Esophagus (tissue), 2 donors: ENCODE data around the gene TIGD1. TPM values are rescaled to one million over a fixed set of nuclear protein-coding genes. Genes with fewer than 3 reads are reported as not detected.

ENCODE experiments used
- H3K27ac ChIP-seq, 2 donors: one replicate each; pipeline ENCODE4 v1.5.1; 2013; ENCODE audit warnings: low read depth in 2 of 2, mild to moderate bottlenecking in 2 of 2, inconsistent platforms in 1 of 2, low read length in 1 of 2, moderate library complexity in 1 of 2
- H3K27me3 ChIP-seq, 2 donors: one replicate each; pipeline ENCODE4 v1.6.1; 2013; ENCODE audit warnings: low read length in 2 of 2, control low read depth in 1 of 2, mild to moderate bottlenecking in 1 of 2; ENCODE audit not compliant: insufficient read depth in 2 of 2, control insufficient read depth in 1 of 2
- H3K36me3 ChIP-seq, 2 donors: one replicate each; pipeline ENCODE4 v1.6.1; 2013; ENCODE audit warnings: low read length in 1 of 2; ENCODE audit not compliant: control insufficient read depth in 2 of 2, insufficient read depth in 2 of 2
- H3K4me1 ChIP-seq, 2 donors: one replicate each; pipeline ENCODE4 v1.6.1; 2013; ENCODE audit warnings: low read length in 1 of 2; ENCODE audit not compliant: control insufficient read depth in 2 of 2, insufficient read depth in 2 of 2
- H3K4me3 ChIP-seq, 2 donors: one replicate each; pipeline ENCODE4 v1.5.1; 2013; ENCODE audit warnings: low read length in 2 of 2, mild to moderate bottlenecking in 2 of 2, low read depth in 1 of 2, moderate library complexity in 1 of 2
- H3K9me3 ChIP-seq, 2 donors: one replicate each; pipeline ENCODE4 v1.6.1; 2013; ENCODE audit warnings: mild to moderate bottlenecking in 2 of 2, low read depth in 1 of 2, low read length in 1 of 2, moderate library complexity in 1 of 2; ENCODE audit not compliant: control insufficient read depth in 2 of 2, insufficient read depth in 1 of 2
- WGBS, 2 donors: extraction: QIAGEN DNeasy Blood & Tissue Kit; methylation state at CpG; one replicate each; pipeline ENCODE4 v1.1.7; 2013; 5-methylcytosine and 5-hydroxymethylcytosine counted together
- polyA plus RNA-seq, 2 donors: library from polyadenylated mRNA; stranded (reverse); fragments of 200-250 nt; gene quantifications; one replicate each; pipeline ENCODE4 v1.2.3, GENCODE V29; 2013
- donor health status: healthy with polysubstance abuse.
- donor health status: Bipolar disorder and iron deficiency.

TIGD1 gene
- polyA plus RNA-seq, 2 donors = 1.8 to 4.4 TPM

DNA sequence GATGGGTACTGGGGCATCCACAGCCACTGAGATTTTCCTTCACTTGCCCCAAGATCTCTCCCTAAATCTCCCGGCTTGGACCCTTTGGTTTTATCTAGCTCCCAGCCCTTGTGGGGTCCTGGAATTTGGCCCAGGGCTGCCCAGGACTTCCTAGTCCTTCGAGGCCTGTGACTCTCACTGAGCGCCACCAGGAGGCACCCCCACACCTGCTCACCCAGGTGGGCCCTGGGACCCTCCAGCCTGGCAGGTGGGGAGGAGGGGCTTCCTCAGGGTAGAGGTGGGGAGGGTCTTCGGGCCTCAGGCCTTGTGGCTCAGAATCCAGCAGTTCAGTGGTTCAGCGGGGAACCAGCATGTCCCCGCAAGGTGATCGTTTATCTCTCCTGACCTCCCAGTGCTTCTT is 42.1 kb downstream of the TIGD1 start:
- Histone ChIP-seq H3K36me3 (no peaks in the 10 kb centered on the region), H3K27ac (no peak overlapping the region), H3K9me3 (no peaks in the 10 kb centered on the region), H3K4me1 (peaks cover 0 to 2% of the 10 kb centered on the region in 2 donors), H3K27me3 (peaks cover 6 to 10% of the 10 kb centered on the region in 2 donors), H3K4me3 (no peak overlapping the region)
- 83 to 84% methylated on average over 7 of the region's 7 CpGs for WGBS, 2 donors

DNA sequence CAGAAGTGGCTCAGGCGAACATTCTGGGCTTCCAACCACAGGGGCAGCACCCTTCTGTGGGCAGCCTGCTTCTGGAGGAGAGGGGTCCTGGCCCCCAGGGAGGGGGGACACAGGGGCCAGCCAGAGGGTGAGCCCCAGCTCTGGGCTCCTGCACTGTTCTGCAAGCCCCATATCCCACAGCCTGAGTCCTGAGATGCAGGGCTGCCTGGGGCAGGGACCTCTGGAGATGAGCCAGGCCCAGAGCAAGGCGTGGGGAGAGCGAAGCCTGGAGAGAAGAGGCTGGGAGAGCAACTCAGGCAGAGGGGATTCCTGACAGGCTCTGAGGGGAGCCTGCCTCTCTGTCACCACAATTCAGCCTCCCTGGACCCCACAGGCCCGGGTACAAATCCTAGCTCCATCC is 43.6 kb downstream of the TIGD1 start:
- no peak overlapping the region for H3K27ac ChIP-seq
- peaks cover 0 to 6% of the 10 kb centered on the region in 2 donors for H3K4me1 ChIP-seq
- H3K36me3 ChIP-seq = no peaks in the 10 kb centered on the region
- peaks cover 0 to 2% of the 10 kb centered on the region in 2 donors for H3K9me3 ChIP-seq
- WGBS, 2 donors = 59 to 72% methylated on average over 4 of the region's 4 CpGs
- H3K27me3 ChIP-seq = peaks cover 7 to 12% of the 10 kb centered on the region in 2 donors
- H3K4me3 ChIP-seq = no peak overlapping the region

DNA sequence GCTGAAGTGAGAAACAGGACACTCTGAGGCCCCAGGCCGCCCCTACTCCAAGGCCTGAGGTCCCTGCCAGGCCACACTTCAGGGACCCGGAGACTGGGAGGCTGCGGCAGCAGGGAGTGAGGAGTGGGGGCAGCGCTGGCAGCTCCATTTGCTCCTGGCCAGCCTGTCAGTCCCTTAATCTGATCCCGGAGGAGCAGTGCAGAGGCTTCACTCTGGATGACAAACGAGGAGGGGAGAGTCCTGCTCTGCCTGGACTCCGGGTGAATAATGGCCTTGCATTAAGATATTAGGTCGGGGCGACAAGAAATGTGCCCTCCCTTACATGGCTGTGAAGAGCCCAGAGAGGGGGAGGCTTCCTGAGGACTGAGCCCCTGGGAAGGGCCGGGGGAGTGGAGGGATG is 44.5 kb downstream of the TIGD1 start:
- H3K4me1 ChIP-seq = peaks cover 0 to 6% of the 10 kb centered on the region in 2 donors
- H3K4me3 ChIP-seq = no peak overlapping the region
- H3K27ac ChIP-seq = no peak overlapping the region
- H3K36me3 ChIP-seq = no peaks in the 10 kb centered on the region
- peaks cover 0 to 2% of the 10 kb centered on the region in 2 donors for H3K9me3 ChIP-seq
- peaks cover 7 to 12% of the 10 kb centered on the region in 2 donors for H3K27me3 ChIP-seq
- WGBS, 2 donors = 58 to 60% methylated on average over 10 of the region's 10 CpGs

DNA sequence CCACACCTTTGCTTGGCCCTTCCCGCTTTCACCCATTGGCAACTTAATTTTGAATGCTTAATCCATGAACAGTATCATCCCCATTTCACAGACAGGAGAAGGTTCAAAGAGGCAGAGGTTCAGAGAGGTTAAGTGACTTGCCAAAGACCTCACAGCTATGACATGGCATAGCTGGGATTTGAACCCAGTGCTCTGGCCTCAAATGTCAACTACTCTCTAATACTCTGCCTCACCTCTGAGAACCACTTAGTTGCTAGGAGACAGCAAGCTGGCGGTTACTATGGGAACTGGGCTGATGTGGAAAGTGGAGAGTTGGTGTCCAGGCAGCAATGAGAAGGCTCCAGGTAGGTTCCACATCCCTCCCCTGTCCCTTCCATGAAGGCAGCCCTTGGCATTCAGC is 45.9 kb downstream of the TIGD1 start:
- no peaks in the 10 kb centered on the region for H3K36me3 ChIP-seq
- peaks cover 0 to 6% of the 10 kb centered on the region in 2 donors for H3K4me1 ChIP-seq
- H3K4me3 ChIP-seq = no peak overlapping the region
- no peak overlapping the region for H3K27ac ChIP-seq
- peaks cover 7 to 12% of the 10 kb centered on the region in 2 donors for H3K27me3 ChIP-seq
- H3K9me3 ChIP-seq = peaks cover 0 to 2% of the 10 kb centered on the region in 2 donors
- 78 to 82% methylated on average over 2 of the region's 2 CpGs for whole genome bisulfite sequencing, 2 donors

DNA sequence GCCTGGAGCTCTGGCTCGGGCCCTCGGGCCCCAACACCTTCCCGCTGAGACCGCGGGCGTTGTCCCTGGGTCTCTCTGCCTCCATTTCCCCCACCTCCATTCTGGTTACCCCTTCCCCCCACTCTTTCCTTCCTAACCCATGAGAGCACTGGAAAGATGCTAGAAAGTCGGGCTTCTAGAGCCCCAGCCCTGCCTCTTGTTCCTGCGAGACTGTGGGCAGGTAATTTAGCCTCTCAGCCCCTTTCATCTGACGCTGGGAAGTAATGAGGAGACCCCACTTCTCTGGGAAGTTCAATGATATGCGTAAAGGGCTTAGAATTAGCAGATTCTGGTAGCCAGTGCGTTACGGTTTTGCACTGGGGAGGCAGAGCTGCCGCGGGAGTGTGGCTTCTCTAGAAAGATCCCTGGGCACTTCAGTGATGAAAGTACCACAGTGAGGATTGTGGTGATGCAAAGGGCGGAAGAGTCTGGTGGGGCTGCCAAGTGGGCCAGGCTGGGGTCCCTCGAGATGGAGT is 46.5 kb downstream of the TIGD1 start:
- H3K4me1 ChIP-seq = peaks cover 0 to 6% of the 10 kb centered on the region in 2 donors
- peaks cover 7 to 12% of the 10 kb centered on the region in 2 donors for H3K27me3 ChIP-seq
- no peaks in the 10 kb centered on the region for H3K36me3 ChIP-seq
- 24 to 40% methylated on average over 16 of the region's 16 CpGs for WGBS, 2 donors
- H3K27ac ChIP-seq = no peak overlapping the region
- peak overlapping the region in 1 of 2 donors; percentile 21 for H3K4me3 ChIP-seq
- peaks cover 0 to 2% of the 10 kb centered on the region in 2 donors for H3K9me3 ChIP-seq

DNA sequence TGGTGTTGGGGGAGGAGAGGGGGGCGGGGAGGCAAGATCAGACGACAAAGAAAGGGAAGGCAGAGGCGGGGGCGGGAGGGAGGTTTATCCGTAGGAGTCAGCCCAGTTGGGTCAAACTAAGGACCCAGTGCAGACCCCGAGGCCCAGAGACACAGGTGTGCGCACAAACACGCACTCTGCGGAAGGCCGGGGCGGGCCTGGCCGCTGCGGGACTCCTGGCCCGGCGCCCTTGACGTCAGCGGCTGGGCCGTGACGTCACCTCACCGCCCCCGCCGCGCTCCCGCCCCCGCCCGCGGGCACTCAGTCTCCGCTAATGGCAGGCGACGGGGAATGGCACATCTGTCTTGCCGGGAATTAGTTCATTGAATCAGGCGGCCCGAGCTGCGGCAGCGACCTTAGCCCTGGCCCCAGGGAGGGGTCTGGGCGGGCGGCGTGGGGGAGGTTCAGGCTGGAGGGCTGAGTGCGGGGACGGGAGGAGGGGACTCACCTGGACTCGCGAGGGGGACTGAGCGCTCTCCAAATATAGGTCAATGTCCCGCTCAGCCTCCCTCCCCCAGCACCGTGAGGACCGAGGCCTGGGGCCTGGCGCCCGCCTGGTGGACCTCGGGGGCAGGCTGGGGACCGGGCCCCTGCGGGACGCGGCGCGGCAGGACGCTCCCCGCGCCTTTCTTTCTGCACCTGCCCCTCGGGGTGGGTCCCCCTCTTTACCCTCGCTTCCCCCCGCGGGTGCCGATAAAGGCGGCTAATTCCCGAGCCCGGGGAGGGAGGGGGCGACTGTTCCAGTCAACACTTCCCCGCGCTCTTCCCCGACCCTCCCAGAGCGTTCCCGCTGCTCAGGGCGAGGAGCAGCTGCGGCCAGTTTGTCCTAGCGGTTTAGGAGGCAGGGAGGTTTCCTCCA is 47.2 kb downstream of the TIGD1 start:
- peak overlapping the region; percentile 21 to 34 for H3K4me3 ChIP-seq
- peaks cover 0 to 2% of the 10 kb centered on the region in 2 donors for H3K9me3 ChIP-seq
- 1 to 2% methylated on average over 60 to 75 of the region's 75 CpGs for WGBS, 2 donors
- H3K36me3 ChIP-seq = no peaks in the 10 kb centered on the region
- no peak overlapping the region for H3K27ac ChIP-seq
- H3K4me1 ChIP-seq = peaks cover 0 to 6% of the 10 kb centered on the region in 2 donors
- peaks cover 7 to 12% of the 10 kb centered on the region in 2 donors for H3K27me3 ChIP-seq

DNA sequence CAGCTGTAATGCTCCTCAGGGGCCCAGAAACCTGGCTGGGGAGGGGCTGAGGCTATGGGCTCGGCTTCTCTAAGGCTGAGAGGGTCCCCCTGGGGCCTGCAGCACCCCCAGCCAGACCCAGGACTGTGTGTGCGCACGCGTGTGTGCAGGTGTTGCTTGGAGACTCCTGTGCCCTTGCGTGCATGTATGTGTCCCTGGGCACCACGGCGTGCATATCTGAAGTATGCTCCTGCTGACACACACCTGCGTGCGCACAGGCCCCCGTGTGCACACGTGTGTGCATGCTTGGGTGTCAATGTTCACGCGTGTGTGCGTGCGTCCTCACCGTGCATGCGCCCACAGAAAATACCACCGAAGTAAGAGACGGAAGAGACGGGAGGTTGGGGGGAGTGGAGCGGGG is 47.8 kb downstream of the TIGD1 start:
- peaks cover 7 to 12% of the 10 kb centered on the region in 2 donors for H3K27me3 ChIP-seq
- no peaks in the 10 kb centered on the region for H3K36me3 ChIP-seq
- 18 to 21% methylated on average over 20 of the region's 21 CpGs for WGBS, 2 donors
- no peak overlapping the region for H3K4me3 ChIP-seq
- no peak overlapping the region for H3K27ac ChIP-seq
- H3K4me1 ChIP-seq = peaks cover 0 to 6% of the 10 kb centered on the region in 2 donors
- peaks cover 0 to 2% of the 10 kb centered on the region in 2 donors for H3K9me3 ChIP-seq

DNA sequence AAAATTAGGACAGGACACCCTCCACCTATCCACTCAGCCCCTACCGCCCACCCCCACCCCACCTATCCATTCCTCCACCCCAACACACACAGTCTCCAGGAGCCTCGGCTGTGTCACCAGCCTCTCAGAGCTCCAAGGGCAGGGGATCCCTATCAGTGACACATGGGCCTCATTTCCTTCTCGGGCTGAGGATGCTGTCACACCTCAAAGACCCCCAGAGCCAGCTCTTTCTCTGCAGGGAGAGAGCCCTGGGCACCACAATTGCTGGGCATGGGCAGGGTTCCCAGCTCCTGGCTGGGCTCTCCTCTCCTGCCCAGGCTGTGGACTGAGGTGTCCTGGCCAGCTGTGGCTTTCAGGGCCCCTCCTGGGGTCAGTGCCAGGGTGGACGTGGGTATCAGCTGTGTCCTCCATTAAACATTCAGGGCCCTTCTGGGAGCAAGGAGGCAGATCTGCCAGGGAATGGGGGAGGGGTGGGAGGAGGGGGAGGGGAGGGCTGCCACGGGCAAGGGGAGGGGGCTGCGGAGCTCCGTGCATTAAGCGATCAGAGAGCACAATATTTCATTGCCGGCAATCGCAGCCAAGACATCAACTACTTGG is 48.5 kb downstream of the TIGD1 start:
- H3K27ac ChIP-seq = no peak overlapping the region
- H3K9me3 ChIP-seq = peaks cover 0 to 2% of the 10 kb centered on the region in 2 donors
- peaks cover 0 to 6% of the 10 kb centered on the region in 2 donors for H3K4me1 ChIP-seq
- H3K27me3 ChIP-seq = peaks cover 7 to 12% of the 10 kb centered on the region in 2 donors
- no peaks in the 10 kb centered on the region for H3K36me3 ChIP-seq
- WGBS, 2 donors = 38 to 59% methylated on average over 10 of the region's 10 CpGs
- no peak overlapping the region for H3K4me3 ChIP-seq

DNA sequence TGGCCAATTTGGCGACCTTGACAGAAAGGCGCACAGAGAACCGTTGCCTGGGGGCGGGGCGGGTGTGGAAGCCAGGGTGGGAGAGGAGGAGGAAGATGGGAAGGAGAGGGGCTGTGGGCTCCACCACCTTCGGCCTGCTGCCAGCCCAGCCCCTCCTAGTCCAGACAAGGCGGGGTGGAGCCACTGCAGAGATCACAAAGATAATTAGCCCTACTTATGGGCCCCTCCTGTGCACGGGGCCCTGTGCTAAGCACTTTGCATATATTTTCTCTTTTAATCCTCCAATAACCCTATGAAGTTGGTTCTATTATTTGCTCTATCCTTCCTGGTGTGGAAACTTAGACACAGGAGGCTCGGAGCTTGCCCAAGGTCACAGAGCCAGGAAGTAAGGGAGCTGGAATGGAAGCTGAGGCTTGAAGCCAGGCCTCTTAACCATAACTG is 49.0 kb downstream of the TIGD1 start:
- Histone ChIP-seq H3K27ac (no peak overlapping the region), H3K36me3 (no peaks in the 10 kb centered on the region), H3K4me3 (no peak overlapping the region), H3K4me1 (peaks cover 0 to 6% of the 10 kb centered on the region in 2 donors), H3K9me3 (peaks cover 0 to 2% of the 10 kb centered on the region in 2 donors), H3K27me3 (peaks cover 7 to 12% of the 10 kb centered on the region in 2 donors)
- WGBS, 2 donors = 64 to 67% methylated on average over 9 of the region's 9 CpGs
